HUES48 (cell line): Measurements from ENCODE around the gene PNMA6F.
"Not testable (repeated sequence)": the region's sequence is repeated elsewhere in the genome, so short reads cannot be mapped to it uniquely, and the experiment has no call there.

Experiments
- H3K27ac ChIP-seq: one replicate; pipeline ENCODE4 v1.7.0; 2013; ENCODE audit warnings: low read depth, low read length, inconsistent platforms
- H3K27me3 ChIP-seq: 2 replicates; pipeline ENCODE4 v1.6.1; 2013; ENCODE audit warnings: mild to moderate bottlenecking, low read length; ENCODE audit not compliant: control insufficient read depth, insufficient read depth
- H3K36me3 ChIP-seq: 2 replicates; pipeline ENCODE4 v1.6.1; 2013; ENCODE audit warnings: low read length; ENCODE audit not compliant: control insufficient read depth, insufficient read depth
- H3K4me1 ChIP-seq: 2 replicates; pipeline ENCODE4 v1.6.1; 2013; ENCODE audit warnings: mild to moderate bottlenecking, low read length; ENCODE audit not compliant: control insufficient read depth, insufficient read depth
- H3K4me3 ChIP-seq: 2 replicates; pipeline ENCODE4 v1.5.1; 2013; ENCODE audit warnings: mild to moderate bottlenecking, low read depth, low read length
- H3K9ac ChIP-seq: 2 replicates; pipeline ENCODE4 v1.6.1; 2013; ENCODE audit warnings: mild to moderate bottlenecking, low read depth, low read length, moderate library complexity
- H3K9me3 ChIP-seq: 2 replicates; pipeline ENCODE4 v1.6.1; 2013; ENCODE audit warnings: low read length; ENCODE audit not compliant: control insufficient read depth, insufficient read depth

Gene PNMA6F

DNA sequence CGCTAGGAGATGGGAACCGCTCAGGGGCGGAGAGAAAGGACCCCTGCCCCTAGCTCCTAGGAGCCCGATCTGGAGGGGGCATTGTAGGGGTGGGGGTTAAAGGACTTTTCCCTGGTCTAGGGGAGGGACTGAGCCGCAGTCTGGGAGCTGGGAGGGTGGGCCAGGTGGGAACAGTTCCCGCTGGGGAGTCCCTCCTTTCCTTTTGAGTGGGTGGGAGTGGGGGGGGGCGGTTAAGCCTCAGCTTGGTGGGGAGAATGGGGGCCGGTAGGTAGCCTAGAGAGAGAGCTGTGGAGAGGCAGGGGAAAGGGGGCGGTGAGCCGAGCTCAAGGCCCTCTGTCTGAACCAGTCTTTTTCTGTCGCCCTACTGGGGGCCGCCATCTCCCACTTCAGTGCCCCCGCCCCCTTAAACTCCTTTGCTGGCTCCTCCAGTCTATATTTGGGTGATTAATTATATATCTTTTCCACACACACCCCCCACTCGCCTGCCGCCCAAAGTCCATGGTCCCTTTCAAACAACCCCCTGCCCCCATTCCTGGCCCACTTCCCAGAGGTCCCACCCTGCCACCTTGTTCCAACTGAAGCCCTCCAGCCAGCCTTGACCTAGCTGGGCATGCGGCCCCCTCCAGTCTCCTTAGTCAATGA is 13.2 kb upstream of the PNMA6F start:
- Histone ChIP-seq H3K4me1 (no peaks in the 10 kb centered on the region), H3K27me3 (no peaks in the 10 kb centered on the region), H3K9ac (no peak overlapping the region), H3K36me3 (peaks cover 8% of the 10 kb centered on the region; the same call in 1 of the 2 replicates), H3K9me3 (peaks cover 35% of the 10 kb centered on the region), H3K4me3 (peak overlapping the region; percentile 77), H3K27ac (no peak overlapping the region)

DNA sequence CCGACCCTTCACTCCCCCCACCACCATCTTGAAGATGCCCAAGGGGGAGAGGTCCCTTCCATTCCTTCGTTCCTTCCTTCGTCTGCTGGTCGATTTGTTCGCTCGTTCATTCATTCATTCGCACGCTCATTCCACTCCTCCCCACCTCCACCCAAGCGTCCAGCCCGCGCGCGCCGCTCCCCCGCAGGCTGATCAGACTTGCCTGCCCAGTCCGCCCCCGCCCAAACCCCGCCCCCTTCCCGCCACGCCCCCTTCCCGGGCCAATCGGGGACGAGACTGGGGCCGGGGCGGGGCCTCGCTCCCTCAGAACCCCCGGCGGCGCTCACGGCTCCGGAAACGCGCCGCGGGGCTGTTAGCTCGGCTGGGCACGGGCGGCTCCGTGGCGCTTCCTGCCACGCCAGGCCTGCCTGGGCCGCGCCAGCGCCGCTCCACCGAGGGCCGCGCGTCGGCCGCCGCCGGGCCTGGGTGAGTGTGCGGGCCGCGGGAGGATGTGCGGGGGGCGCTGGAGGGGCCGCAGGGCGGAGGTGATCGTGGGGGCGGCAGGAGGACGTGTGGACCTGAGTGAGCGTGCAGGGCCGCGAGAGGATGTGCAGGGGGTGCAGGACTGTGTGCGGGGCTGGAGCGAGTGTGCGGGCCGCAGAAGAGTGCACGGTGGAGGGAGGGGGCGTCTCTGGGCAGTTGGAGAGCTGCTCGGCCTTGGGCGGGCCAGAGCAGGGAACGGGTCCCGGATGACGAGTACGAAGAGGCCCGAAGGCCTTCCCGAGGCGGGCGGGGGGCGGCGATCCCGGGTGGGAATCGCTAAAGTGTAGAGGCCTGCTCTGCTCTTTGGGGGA is 12.5 kb upstream of the PNMA6F start, which contains the start of gene ZNF275:
ZNF275 (plus strand) TSS at position 333 of the 833 bp plus-strand sequence. CDS start 2,527 bp downstream, outside the sequence.
- H3K27ac ChIP-seq, result no peak within 1 kb of the TSS
- peaks cover 34% of the 10 kb centered on the region for H3K9me3 ChIP-seq
- H3K4me1 ChIP-seq, result no peaks in the 10 kb centered on the region
- peak within 1 kb of the TSS; percentile 77 for H3K4me3 ChIP-seq
- peaks cover 6% of the 10 kb centered on the region; the same call in 1 of the 2 replicates for H3K36me3 ChIP-seq
- peak within 1 kb of the TSS; percentile 54; the same call in 1 of the 2 replicates for H3K9ac ChIP-seq
- H3K27me3 ChIP-seq, result no peaks in the 10 kb centered on the region

DNA sequence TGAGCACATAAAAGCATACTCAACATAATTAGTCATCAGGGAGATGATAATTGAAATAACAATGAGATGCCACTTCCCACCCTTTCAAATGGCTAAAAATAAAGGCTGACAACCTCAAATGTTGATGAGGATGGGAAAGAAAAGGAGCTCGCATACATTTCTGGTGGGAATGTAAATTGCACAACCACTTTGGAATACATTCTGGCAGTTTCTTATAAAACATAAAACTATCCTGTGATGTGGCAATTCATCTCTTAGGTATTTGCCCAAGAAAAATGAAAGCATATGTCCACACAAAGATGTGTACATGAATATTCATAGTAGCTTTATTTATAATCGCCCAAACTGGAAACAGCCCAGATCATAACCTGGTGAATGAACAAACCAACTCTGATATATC is 11.7 kb upstream of the PNMA6F start:
- no peak overlapping the region for H3K27ac ChIP-seq
- peak overlapping the region; percentile 77 for H3K4me3 ChIP-seq
- no peaks in the 10 kb centered on the region for H3K27me3 ChIP-seq
- H3K9me3 ChIP-seq, result peaks cover 32% of the 10 kb centered on the region
- H3K36me3 ChIP-seq, result 0 out of 2 replicates have a peak, but pooled peaks cover 3% of the 10 kb centered on the region
- H3K4me1 ChIP-seq, result no peaks in the 10 kb centered on the region
- H3K9ac ChIP-seq, result no peak overlapping the region

DNA sequence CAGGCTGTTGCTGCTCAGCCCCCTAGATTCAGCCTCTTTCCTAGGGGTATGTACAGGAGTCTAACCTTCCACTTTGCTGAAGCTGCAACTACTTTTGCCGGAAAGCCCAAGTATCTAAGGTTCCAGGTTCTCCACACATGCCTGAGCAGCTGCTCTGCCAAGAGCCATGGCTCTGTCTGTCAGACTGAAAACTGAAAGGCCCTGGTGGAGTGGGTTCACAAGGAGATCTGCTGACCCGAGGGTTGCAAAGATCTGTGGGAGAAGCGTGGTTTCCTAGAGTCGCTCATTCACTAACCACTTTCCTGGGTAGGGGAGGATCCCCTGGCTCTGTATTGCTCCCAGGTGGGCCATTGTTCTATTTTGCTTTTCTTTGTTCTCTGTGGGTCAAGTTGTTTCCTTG is 6.0 kb upstream of the PNMA6F start:
- no peaks in the 10 kb centered on the region for H3K36me3 ChIP-seq
- H3K27ac ChIP-seq, result no peak overlapping the region
- H3K4me3 ChIP-seq, result no peak overlapping the region
- H3K4me1 ChIP-seq, result no peaks in the 10 kb centered on the region
- H3K9ac ChIP-seq, result no peak overlapping the region
- peaks cover 28% of the 10 kb centered on the region for H3K9me3 ChIP-seq
- no peaks in the 10 kb centered on the region for H3K27me3 ChIP-seq

DNA sequence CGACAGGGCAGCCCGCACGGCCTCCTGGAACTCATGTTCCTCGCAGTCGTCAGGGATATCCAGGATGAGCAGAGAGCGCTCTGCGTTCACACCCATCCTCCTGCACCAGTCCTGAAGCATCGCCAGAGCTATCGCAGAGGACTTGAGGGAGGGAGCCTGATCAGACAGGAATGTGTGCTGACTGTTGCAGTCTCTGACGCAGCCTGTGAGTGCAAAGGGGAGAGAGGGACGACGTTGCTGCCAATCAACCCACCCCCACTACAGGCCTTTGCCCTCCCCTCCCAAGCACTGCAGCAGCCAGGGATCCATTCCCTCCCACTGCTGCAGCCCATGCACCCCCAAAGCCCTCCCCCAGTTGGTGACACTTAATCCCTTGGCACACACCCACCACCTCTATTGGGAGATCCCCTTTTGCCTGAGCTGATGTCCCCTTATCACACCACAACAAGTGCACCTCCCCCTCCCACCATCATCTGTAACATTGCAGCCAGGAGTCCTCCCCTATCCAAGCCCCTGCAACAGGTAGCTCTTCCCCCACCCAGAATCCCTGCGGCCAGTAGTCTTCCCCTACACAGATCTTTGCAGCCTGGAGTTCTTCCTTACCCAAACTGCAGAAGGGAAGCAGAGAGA is 897 bp downstream of the PNMA6F start:
- H3K4me1 ChIP-seq, result no peaks in the 10 kb centered on the region
- H3K9me3 ChIP-seq, result peaks cover 19% of the 10 kb centered on the region
- H3K27ac ChIP-seq, result no peak overlapping the region
- H3K36me3 ChIP-seq, result no peaks in the 10 kb centered on the region
- peak overlapping the region; percentile 40; the same call in 1 of the 2 replicates for H3K4me3 ChIP-seq
- H3K27me3 ChIP-seq, result peaks cover 16% of the 10 kb centered on the region
- H3K9ac ChIP-seq, result no peak overlapping the region

DNA sequence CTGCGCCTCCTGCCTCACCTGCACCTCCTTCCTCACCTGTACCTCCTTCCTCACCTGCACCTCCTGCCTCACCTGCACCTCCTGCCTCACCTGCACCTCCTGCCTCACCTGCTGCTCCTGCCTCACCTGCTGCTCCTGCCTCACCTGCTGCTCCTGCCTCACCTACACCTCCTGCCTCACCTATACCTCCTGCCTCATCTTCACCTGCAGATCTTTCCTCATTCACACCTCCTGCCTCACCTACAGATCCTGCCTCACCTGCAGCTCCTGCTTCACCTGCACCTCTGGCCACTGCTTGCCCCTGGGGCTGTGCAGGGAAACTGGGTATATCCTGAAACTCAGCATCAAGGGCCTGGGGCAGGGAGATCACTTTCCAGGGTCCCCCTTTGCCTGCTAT is 1.5 kb downstream of the PNMA6F start:
- H3K9ac ChIP-seq, H3K27ac ChIP-seq, H3K4me3 ChIP-seq, H3K4me1 ChIP-seq, H3K36me3 ChIP-seq: not testable (repeated sequence)
- Histone ChIP-seq H3K27me3 (peaks cover 16% of the 10 kb centered on the region), H3K9me3 (peaks cover 19% of the 10 kb centered on the region)

DNA sequence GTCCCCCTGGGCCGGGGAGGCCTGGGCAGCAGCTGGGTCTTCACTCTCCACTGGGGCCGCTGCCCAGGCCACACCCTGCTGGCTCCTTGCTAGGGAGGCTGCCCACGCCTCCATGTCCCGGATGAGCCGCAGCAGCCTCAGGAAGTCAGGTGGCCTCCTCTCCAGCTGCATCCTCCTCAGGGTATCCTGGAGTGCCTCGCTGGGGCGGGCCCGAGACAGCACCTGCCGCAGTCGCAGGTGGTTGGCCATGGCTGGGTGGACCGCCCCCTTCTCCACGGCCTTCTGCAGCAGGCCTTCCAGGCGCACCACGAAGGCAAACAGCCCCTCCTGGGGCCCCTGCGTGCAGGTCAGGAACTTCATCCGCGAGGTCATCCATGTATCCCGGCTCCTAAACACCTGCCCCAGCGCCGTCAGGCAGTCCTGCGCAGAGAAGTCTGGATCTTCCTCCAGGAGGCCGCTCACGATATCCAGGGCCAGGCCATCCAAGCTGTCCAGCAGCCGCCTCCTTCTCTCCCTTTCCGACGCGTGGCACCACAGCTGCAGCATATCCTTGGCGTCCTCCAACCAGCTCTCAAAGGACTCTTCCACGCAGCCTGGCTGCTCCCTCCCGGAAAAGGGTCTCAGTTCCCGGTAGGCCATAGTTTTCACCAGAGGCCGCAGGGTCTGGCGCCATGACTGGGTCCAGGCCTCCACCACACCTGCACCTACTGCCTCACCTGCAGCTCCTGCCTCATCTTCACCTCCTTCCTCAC is 2.1 kb downstream of the PNMA6F start:
- Histone ChIP-seq H3K4me1 (no peaks in the 10 kb centered on the region), H3K9me3 (peaks cover 19% of the 10 kb centered on the region), H3K27ac (no peak overlapping the region), H3K36me3 (no peaks in the 10 kb centered on the region), H3K9ac (no peak overlapping the region), H3K27me3 (peaks cover 16% of the 10 kb centered on the region), H3K4me3 (no peak overlapping the region)

DNA sequence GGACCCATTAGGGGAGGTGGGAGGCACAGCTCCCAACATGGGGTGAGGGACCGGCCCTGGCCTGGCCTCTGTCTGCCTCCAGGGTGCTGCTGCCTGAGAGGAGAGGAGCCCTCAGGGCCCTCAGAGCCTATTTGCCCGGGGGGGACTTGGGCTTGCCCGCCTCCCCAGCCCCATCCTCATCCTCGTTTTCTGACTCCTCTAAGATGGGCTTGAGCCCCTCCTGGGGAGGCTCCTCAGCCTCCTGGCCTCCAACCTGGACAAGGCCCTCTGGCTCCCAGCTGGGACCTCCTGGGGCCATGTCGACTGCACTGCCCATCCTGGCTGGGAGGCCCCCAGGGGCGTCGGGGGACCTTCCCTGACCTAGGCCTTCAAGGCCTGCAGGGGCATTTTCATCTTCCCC is 2.8 kb downstream of the PNMA6F start:
- H3K27me3 ChIP-seq, result peaks cover 16% of the 10 kb centered on the region
- no peak overlapping the region for H3K27ac ChIP-seq
- no peaks in the 10 kb centered on the region for H3K4me1 ChIP-seq
- no peaks in the 10 kb centered on the region for H3K36me3 ChIP-seq
- H3K9ac ChIP-seq, result no peak overlapping the region
- H3K4me3 ChIP-seq, result no peak overlapping the region
- H3K9me3 ChIP-seq, result peaks cover 14% of the 10 kb centered on the region

DNA sequence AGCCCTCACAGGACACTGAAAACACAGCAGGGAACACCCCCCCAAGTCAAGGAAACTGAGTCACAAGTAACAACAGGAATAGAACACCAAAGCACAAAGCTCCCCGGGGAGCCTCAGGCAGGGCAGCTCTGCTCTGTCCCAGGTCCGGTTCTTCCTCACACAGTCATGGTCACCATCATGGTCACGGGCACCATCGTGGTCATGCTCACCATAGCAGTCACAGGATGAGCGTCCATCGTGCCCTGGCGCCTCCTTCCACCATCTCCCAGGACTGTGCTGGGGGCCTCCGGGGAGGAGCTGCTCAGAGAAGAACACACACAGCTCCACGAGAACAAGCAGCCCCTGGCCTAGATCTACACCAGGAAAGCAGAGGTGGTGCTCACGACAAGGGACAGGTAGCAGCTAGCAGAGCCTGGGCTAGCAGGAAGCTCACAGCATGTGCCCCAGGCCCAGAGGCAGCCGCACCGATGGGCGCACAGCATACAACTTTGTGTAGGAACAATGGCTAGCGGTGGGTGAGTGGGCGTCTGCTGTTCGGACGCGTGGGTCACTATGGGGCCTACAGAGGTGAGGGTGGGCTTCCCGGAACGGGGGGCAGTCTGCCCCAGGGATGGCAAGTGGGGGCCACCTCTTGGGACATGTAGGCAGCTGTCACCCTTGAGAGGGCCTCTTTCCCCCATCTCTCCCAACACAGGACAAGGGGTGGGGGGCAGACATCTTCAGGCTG is 3.4 kb downstream of the PNMA6F start:
- Histone ChIP-seq H3K27me3 (peaks cover 16% of the 10 kb centered on the region), H3K9ac (no peak overlapping the region), H3K4me1 (no peaks in the 10 kb centered on the region), H3K9me3 (peaks cover 14% of the 10 kb centered on the region), H3K36me3 (no peaks in the 10 kb centered on the region), H3K4me3 (no peak overlapping the region), H3K27ac (no peak overlapping the region)

DNA sequence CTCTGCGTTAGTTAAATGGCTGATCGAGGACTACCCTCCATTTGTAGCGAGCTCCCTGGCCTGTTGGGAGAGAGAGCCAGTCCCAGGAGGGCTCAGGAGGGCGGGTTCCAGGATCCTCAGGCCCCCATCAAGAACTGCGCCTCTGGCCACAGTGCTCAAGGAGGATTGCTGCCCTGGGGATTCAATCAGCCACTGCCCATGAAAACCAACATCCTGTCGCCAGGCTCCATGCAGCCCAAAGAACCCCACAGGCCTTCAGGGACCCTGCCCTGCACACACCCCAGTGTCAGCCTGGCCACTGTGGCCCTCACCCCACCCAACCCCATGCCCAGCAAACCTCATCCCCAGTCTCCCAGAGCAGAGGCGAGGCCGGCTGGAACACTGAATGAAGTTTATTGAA is 4.3 kb downstream of the PNMA6F start:
- Histone ChIP-seq H3K4me1 (no peaks in the 10 kb centered on the region), H3K4me3 (no peak overlapping the region), H3K9ac (no peak overlapping the region), H3K36me3 (no peaks in the 10 kb centered on the region), H3K27me3 (peaks cover 16% of the 10 kb centered on the region), H3K9me3 (peaks cover 21% of the 10 kb centered on the region), H3K27ac (no peak overlapping the region)
